ENCODE results near the gene PHF20.
"Not testable (repeated sequence)": the region's sequence is repeated elsewhere in the genome, so short reads cannot be mapped to it uniquely, and the experiment has no call there.

Gene PHF20

GRCh38 chr20:35830264-35830663 lies 58.4 kb downstream of the PHF20 start:
- Histone ChIP-seq H3K4me1 (ENCODE audit: control insufficient read depth, insufficient read depth, low read length) (peaks cover 11% of the 10 kb centered on the region), H3K36me3 (ENCODE audit: control insufficient read depth, insufficient read depth, low read length, severe bottlenecking) (peaks cover 2% of the 10 kb centered on the region), H3K4me3 (ENCODE audit: low read length) (no peak overlapping the region), H3K27me3 (replicated peaks; ENCODE audit: control insufficient read depth, insufficient read depth, low read length) (no peaks in the 10 kb centered on the region), H3K9ac (ENCODE audit: low read length) (no peak overlapping the region), H3K9me3 (ENCODE audit: control insufficient read depth, low read length) (no peaks in the 10 kb centered on the region)
- DNase-seq (ENCODE audit: low read depth) = no peak

DNA sequence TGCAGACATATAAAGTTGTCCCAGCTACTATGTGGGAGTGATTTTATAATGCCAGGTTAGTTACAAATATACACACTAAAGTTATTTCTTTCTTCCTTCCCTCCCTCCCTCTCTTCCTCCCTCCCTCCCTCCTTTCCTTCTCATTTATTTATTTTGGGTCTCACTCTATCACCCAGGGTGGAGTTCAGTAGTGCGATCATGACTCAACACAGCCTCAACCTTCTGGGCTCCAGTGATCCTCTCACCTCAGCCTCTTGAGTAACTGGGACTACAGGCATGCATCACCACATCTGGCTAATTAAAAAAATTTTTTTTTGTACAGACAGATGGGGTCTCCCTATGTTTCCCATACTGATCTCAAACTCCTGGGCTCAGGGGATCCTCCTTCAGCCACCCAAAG lies 59.2 kb downstream of the PHF20 start:
- no peaks in the 10 kb centered on the region for H3K9me3 ChIP-seq (ENCODE audit: control insufficient read depth, low read length)
- peak; percentile 4 for DNase-seq (ENCODE audit: low read depth)

DNA sequence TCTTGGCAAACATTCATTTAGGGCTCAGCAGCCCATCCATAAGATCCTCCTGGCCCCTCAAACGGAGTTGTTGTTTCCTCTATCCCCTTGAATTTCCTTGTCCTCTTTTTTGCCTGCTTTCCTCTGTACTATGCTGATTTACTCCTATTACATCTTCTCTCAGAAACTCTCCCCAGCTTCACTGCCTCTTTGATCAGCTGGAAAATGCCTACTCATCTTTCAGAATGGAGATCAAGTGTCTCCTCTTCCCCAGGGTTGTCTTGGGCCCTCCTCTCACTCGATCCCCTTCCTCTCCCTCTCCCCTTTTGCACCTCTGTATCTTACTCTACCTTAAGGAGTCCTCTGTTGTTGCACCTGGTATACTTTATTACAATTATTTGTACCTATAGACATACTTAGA lies 60.2 kb downstream of the PHF20 start:
- no peaks in the 10 kb centered on the region for H3K9me3 ChIP-seq (ENCODE audit: control insufficient read depth, low read length)
- no peak overlapping the region for H3K4me3 ChIP-seq (ENCODE audit: low read length)
- no peak overlapping the region for H3K9ac ChIP-seq (ENCODE audit: low read length)
- H3K36me3 ChIP-seq (ENCODE audit: control insufficient read depth, insufficient read depth, low read length, severe bottlenecking) = peaks cover 2% of the 10 kb centered on the region
- H3K27me3 ChIP-seq (replicated peaks; ENCODE audit: control insufficient read depth, insufficient read depth, low read length) = no peaks in the 10 kb centered on the region
- peak; percentile 7 for DNase-seq (ENCODE audit: low read depth)
- peaks cover 11% of the 10 kb centered on the region for H3K4me1 ChIP-seq (ENCODE audit: control insufficient read depth, insufficient read depth, low read length)

More for the DNA sequence above, 59.2 kb downstream of the PHF20 start:
- Histone ChIP-seq H3K4me3 (ENCODE audit: low read length) (no peak overlapping the region), H3K9ac (ENCODE audit: low read length) (no peak overlapping the region), H3K4me1 (ENCODE audit: control insufficient read depth, insufficient read depth, low read length) (peaks cover 11% of the 10 kb centered on the region), H3K27me3 (replicated peaks; ENCODE audit: control insufficient read depth, insufficient read depth, low read length) (no peaks in the 10 kb centered on the region), H3K36me3 (ENCODE audit: control insufficient read depth, insufficient read depth, low read length, severe bottlenecking) (peaks cover 2% of the 10 kb centered on the region)

DNA sequence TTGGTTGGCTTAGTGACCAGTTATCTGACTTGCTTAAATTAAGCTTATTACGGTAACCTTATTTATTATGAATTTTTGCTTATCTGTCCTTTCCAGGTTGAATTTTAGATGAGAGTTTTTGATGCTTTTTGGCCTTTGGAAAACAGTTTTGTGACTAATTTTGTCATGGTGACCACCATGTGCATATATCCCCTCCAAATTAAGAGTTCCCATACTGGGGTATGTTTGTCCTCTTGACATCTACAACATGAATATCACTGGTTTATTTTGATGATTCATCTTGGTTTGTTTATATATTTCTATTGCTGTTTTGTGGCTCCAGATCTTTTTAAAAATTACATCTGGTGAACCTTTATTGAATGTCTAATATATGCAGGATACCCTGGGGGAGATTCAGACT lies 61.4 kb downstream of the PHF20 start:
- Histone ChIP-seq H3K9ac (ENCODE audit: low read length) (no peak overlapping the region), H3K9me3 (ENCODE audit: control insufficient read depth, low read length) (no peaks in the 10 kb centered on the region), H3K27me3 (replicated peaks; ENCODE audit: control insufficient read depth, insufficient read depth, low read length) (no peaks in the 10 kb centered on the region), H3K4me3 (ENCODE audit: low read length) (no peak overlapping the region), H3K36me3 (ENCODE audit: control insufficient read depth, insufficient read depth, low read length, severe bottlenecking) (peaks cover 2% of the 10 kb centered on the region), H3K4me1 (ENCODE audit: control insufficient read depth, insufficient read depth, low read length) (peaks cover 17% of the 10 kb centered on the region)
- DNase-seq (ENCODE audit: low read depth) = no peak

DNA sequence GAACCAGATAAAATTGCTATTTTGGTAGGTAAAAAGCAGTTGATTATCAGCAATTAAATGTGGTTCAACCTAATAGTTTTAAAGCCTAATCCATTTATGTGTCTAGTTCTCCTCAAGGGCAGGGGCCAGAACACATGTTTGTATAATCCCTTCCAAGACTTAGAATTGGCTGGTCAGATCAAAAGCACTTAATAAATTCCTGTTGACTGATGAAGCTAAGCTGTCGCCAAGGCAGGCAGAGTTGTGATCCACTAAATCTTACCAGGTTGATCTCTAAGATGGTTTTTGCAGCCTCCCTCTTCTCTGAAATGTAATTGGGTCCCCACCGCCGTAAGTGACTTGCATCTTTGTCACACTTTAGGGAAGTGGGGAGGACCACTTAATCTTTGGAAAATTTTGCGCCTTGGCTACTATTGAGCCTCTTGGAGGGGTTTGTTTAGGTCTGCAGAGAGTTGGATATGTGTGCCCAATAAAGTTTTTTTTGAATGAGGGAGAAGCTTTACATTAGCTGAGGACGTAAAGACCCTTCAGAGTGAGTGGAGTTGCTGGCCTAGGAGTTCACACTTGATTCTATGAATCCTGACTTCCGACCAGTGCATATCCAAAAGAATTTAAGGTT lies 65.9 kb downstream of the PHF20 start:
- no peak for DNase-seq (ENCODE audit: low read depth)
- Histone ChIP-seq H3K4me1 (ENCODE audit: control insufficient read depth, insufficient read depth, low read length) (peaks cover 9% of the 10 kb centered on the region), H3K9me3 (ENCODE audit: control insufficient read depth, low read length) (peaks cover 3% of the 10 kb centered on the region), H3K36me3 (ENCODE audit: control insufficient read depth, insufficient read depth, low read length, severe bottlenecking) (peaks cover 5% of the 10 kb centered on the region), H3K27me3 (replicated peaks; ENCODE audit: control insufficient read depth, insufficient read depth, low read length) (no peaks in the 10 kb centered on the region), H3K9ac (ENCODE audit: low read length) (no peak overlapping the region), H3K4me3 (ENCODE audit: low read length) (no peak overlapping the region)

- Histone ChIP-seq H3K4me3 (ENCODE audit: low read length) (no peak overlapping the region), H3K4me1 (ENCODE audit: control insufficient read depth, insufficient read depth, low read length) (peaks cover 9% of the 10 kb centered on the region), H3K36me3 (ENCODE audit: control insufficient read depth, insufficient read depth, low read length, severe bottlenecking) (peaks cover 7% of the 10 kb centered on the region), H3K27me3 (replicated peaks; ENCODE audit: control insufficient read depth, insufficient read depth, low read length) (no peaks in the 10 kb centered on the region), H3K9me3 (ENCODE audit: control insufficient read depth, low read length) (peaks cover 3% of the 10 kb centered on the region), H3K9ac (ENCODE audit: low read length) (no peak overlapping the region)
- DNase-seq (ENCODE audit: low read depth) = no peak
Measured at GRCh38 chr20:35838205-35838604, 66.4 kb downstream of the PHF20 start.

GRCh38 chr20:35839904-35840303 lies 68.1 kb downstream of the PHF20 start:
- Histone ChIP-seq H3K9ac (ENCODE audit: low read length) (no peak overlapping the region), H3K4me1 (ENCODE audit: control insufficient read depth, insufficient read depth, low read length) (peaks cover 6% of the 10 kb centered on the region), H3K36me3 (ENCODE audit: control insufficient read depth, insufficient read depth, low read length, severe bottlenecking) (peaks cover 15% of the 10 kb centered on the region), H3K9me3 (ENCODE audit: control insufficient read depth, low read length) (peaks cover 9% of the 10 kb centered on the region), H3K27me3 (replicated peaks; ENCODE audit: control insufficient read depth, insufficient read depth, low read length) (no peaks in the 10 kb centered on the region), H3K4me3 (ENCODE audit: low read length) (no peak overlapping the region)
- no peak for DNase-seq (ENCODE audit: low read depth)

DNA sequence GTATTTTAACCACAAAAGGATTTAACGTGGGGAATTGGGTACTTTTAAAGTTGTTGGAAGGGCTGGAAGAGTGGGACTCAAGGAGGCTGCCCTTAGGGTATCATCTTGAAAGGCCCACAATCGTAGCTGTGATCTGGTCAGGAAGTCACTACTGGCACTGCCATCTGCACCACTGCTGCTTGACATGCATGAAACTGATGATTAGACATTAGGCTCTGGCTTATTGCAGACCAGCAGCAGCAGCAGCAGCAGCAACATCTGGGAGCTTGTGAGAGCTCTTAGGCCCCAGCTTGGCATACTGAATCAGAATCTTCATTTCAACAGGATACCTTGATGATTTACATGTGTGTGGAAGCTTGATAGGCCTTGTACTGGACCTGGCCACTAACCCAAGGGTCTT lies 68.6 kb downstream of the PHF20 start:
- peak; percentile 3 for DNase-seq (ENCODE audit: low read depth)
- Histone ChIP-seq H3K4me3 (ENCODE audit: low read length) (no peak overlapping the region), H3K4me1 (ENCODE audit: control insufficient read depth, insufficient read depth, low read length) (peaks cover 6% of the 10 kb centered on the region), H3K9me3 (ENCODE audit: control insufficient read depth, low read length) (peaks cover 9% of the 10 kb centered on the region), H3K36me3 (ENCODE audit: control insufficient read depth, insufficient read depth, low read length, severe bottlenecking) (peaks cover 15% of the 10 kb centered on the region), H3K27me3 (replicated peaks; ENCODE audit: control insufficient read depth, insufficient read depth, low read length) (no peaks in the 10 kb centered on the region), H3K9ac (ENCODE audit: low read length) (no peak overlapping the region)

- no peak overlapping the region for H3K9ac ChIP-seq (ENCODE audit: low read length)
- DNase-seq (ENCODE audit: low read depth) = no peak
- peaks cover 3% of the 10 kb centered on the region for H3K4me1 ChIP-seq (ENCODE audit: control insufficient read depth, insufficient read depth, low read length)
- H3K27me3 ChIP-seq (replicated peaks; ENCODE audit: control insufficient read depth, insufficient read depth, low read length) = no peaks in the 10 kb centered on the region
- peaks cover 23% of the 10 kb centered on the region for H3K36me3 ChIP-seq (ENCODE audit: control insufficient read depth, insufficient read depth, low read length, severe bottlenecking)
- peaks cover 9% of the 10 kb centered on the region for H3K9me3 ChIP-seq (ENCODE audit: control insufficient read depth, low read length)
- no peak overlapping the region for H3K4me3 ChIP-seq (ENCODE audit: low read length)
Measured at GRCh38 chr20:35842361-35842760, 70.5 kb downstream of the PHF20 start.

- H3K9me3 ChIP-seq (ENCODE audit: control insufficient read depth, low read length); H3K4me3 ChIP-seq (ENCODE audit: low read length); DNase-seq (ENCODE audit: low read depth); H3K4me1 ChIP-seq (ENCODE audit: control insufficient read depth, insufficient read depth, low read length); H3K27me3 ChIP-seq (replicated peaks; ENCODE audit: control insufficient read depth, insufficient read depth, low read length); H3K9ac ChIP-seq (ENCODE audit: low read length): not testable (repeated sequence)
- H3K36me3 ChIP-seq (ENCODE audit: control insufficient read depth, insufficient read depth, low read length, severe bottlenecking) = peaks cover 31% of the 10 kb centered on the region
Measured at GRCh38 chr20:35843894-35844293, 72.1 kb downstream of the PHF20 start.

- Histone ChIP-seq H3K36me3 (ENCODE audit: control insufficient read depth, insufficient read depth, low read length, severe bottlenecking) (peaks cover 31% of the 10 kb centered on the region), H3K9me3 (ENCODE audit: control insufficient read depth, low read length) (peaks cover 9% of the 10 kb centered on the region), H3K4me3 (ENCODE audit: low read length) (no peak overlapping the region), H3K9ac (ENCODE audit: low read length) (no peak overlapping the region), H3K4me1 (ENCODE audit: control insufficient read depth, insufficient read depth, low read length) (peaks cover 3% of the 10 kb centered on the region), H3K27me3 (replicated peaks; ENCODE audit: control insufficient read depth, insufficient read depth, low read length) (no peaks in the 10 kb centered on the region)
- peak; percentile 60 for DNase-seq (ENCODE audit: low read depth)
Measured at GRCh38 chr20:35845561-35845960, 73.7 kb downstream of the PHF20 start.

GRCh38 chr20:35849706-35850105 lies 77.9 kb downstream of the PHF20 start:
- no peaks in the 10 kb centered on the region for H3K9me3 ChIP-seq (ENCODE audit: control insufficient read depth, low read length)
- peaks cover 7% of the 10 kb centered on the region for H3K4me1 ChIP-seq (ENCODE audit: control insufficient read depth, insufficient read depth, low read length)
- peak; percentile 19 for DNase-seq (ENCODE audit: low read depth)
- H3K27me3 ChIP-seq (replicated peaks; ENCODE audit: control insufficient read depth, insufficient read depth, low read length) = no peaks in the 10 kb centered on the region
- H3K9ac ChIP-seq (ENCODE audit: low read length) = no peak overlapping the region
- H3K4me3 ChIP-seq (ENCODE audit: low read length) = no peak overlapping the region
- peaks cover 30% of the 10 kb centered on the region for H3K36me3 ChIP-seq (ENCODE audit: control insufficient read depth, insufficient read depth, low read length, severe bottlenecking)
